HepG2 (cell line): ENCODE data around the gene PYCR2. TPM values are rescaled to one million over a fixed set of nuclear protein-coding genes. Genes with fewer than 3 reads are reported as not detected.
A peak's percentile ranks its signal among the peaks of the same experiment; 100 is the strongest.

ENCODE experiments used
- ARID2 ChIP-seq: sonication (generic); formaldehyde crosslinking; IDR thresholded peaks from 2 replicates; pipeline ENCODE4 v1.8.1; 2022; ENCODE audit warnings: mild to moderate bottlenecking, missing genetic modification reagents, borderline replicate concordance
- BCLAF1 ChIP-seq: fragments of 450-650 bp; IDR thresholded peaks from 2 replicates; pipeline ENCODE4 v1.6.1; 2017; ENCODE audit warnings: mild to moderate bottlenecking
- DMTF1 ChIP-seq: sonication (generic); formaldehyde crosslinking; IDR thresholded peaks from 2 replicates; pipeline ENCODE4 v1.4.0; 2020; ENCODE audit warnings: mild to moderate bottlenecking, missing genetic modification reagents
- FOXO4 ChIP-seq: sonication (generic); formaldehyde crosslinking; conservative IDR thresholded peaks from 2 replicates; pipeline ENCODE4 v1.8.1; 2023; ENCODE audit warnings: missing genetic modification reagents
- FOXP4 ChIP-seq: sonication (generic); formaldehyde crosslinking; IDR thresholded peaks from 2 replicates; pipeline ENCODE4 v1.4.0; 2020; ENCODE audit warnings: missing genetic modification reagents
- KDM3A ChIP-seq: IDR thresholded peaks from 2 replicates; pipeline ENCODE4 v1.6.1; 2018; ENCODE audit warnings: low read depth, missing compliant biosample characterization
- MED8 ChIP-seq: sonication (generic); formaldehyde crosslinking; IDR thresholded peaks from 2 replicates; pipeline ENCODE4 v1.8.1; 2023; ENCODE audit warnings: mild to moderate bottlenecking, missing genetic modification reagents; ENCODE audit not compliant: insufficient replicate concordance
- PHF8 ChIP-seq: sonication (generic); formaldehyde crosslinking; IDR thresholded peaks from 2 replicates; pipeline ENCODE4 v1.5.0; 2020; ENCODE audit warnings: missing genetic modification reagents
- TCF12 ChIP-seq, 2 experiments: fragments of 450-650 bp in 1 of 2; sonication (generic) in 1 of 2; formaldehyde crosslinking in 1 of 2; IDR thresholded peaks; 2 replicates each; pipeline versions ENCODE4 v1.6.1 to v1.8.0; 2017 to 2022; ENCODE audit warnings: antibody characterized with exemption in 1 of 2, mild to moderate bottlenecking in 1 of 2, missing genetic modification reagents in 1 of 2, moderate library complexity in 1 of 2
- TCF7L2 ChIP-seq: IDR thresholded peaks from 2 replicates; pipeline ENCODE4 v1.6.1; 2011; ENCODE audit warnings: mild to moderate bottlenecking, low read depth, low read length, moderate library complexity
- TEAD3 ChIP-seq: optimal IDR thresholded peaks from 2 replicates; pipeline ENCODE3; 2016; ENCODE audit warnings: borderline replicate concordance
- ZFY ChIP-seq: sonication (generic); formaldehyde crosslinking; IDR thresholded peaks from 2 replicates; pipeline ENCODE4 v1.4.0; 2020; ENCODE audit warnings: missing genetic modification reagents
- ZNF331 ChIP-seq: sonication (generic); formaldehyde crosslinking; IDR thresholded peaks from 2 replicates; pipeline ENCODE4 v1.4.0; 2020; ENCODE audit warnings: missing genetic modification reagents
- ZNF432 ChIP-seq: sonication (generic); formaldehyde crosslinking; IDR thresholded peaks from 2 replicates; pipeline ENCODE4 v1.5.0; 2020; ENCODE audit warnings: missing genetic modification reagents, mild to moderate bottlenecking, borderline replicate concordance
- ZNF496 ChIP-seq: sonication (generic); formaldehyde crosslinking; IDR thresholded peaks from 2 replicates; pipeline ENCODE4 v1.8.1; 2023; ENCODE audit warnings: mild to moderate bottlenecking, moderate library complexity, missing genetic modification reagents; ENCODE audit not compliant: insufficient replicate concordance
- ZNF549 ChIP-seq: sonication (generic); formaldehyde crosslinking; IDR thresholded peaks from 2 replicates; pipeline ENCODE4 v1.5.0; 2020; ENCODE audit warnings: missing genetic modification reagents
- ZNF556 ChIP-seq: sonication (generic); formaldehyde crosslinking; IDR thresholded peaks from 2 replicates; pipeline ENCODE4 v1.4.0; 2020; ENCODE audit warnings: mild to moderate bottlenecking, missing genetic modification reagents, borderline replicate concordance
- ZNF629 ChIP-seq: sonication (generic); formaldehyde crosslinking; conservative IDR thresholded peaks from 2 replicates; pipeline ENCODE4 v1.5.0; 2020; ENCODE audit warnings: missing genetic modification reagents
- ZNF75D ChIP-seq: sonication (generic); formaldehyde crosslinking; IDR thresholded peaks from 2 replicates; pipeline ENCODE4 v1.8.1; 2023; ENCODE audit warnings: missing genetic modification reagents, mild to moderate bottlenecking, borderline replicate concordance
- ZNF782 ChIP-seq: sonication (generic); formaldehyde crosslinking; IDR thresholded peaks from 2 replicates; pipeline ENCODE4 v1.4.0; 2020; ENCODE audit warnings: missing genetic modification reagents, mild to moderate bottlenecking, borderline replicate concordance
- ZSCAN31 ChIP-seq: sonication (generic); formaldehyde crosslinking; IDR thresholded peaks from 2 replicates; pipeline ENCODE4 v1.5.0; 2020; ENCODE audit warnings: low read depth, mild to moderate bottlenecking, missing genetic modification reagents
- polyA plus RNA-seq, 8 experiments: library from polyadenylated mRNA; depleted of rRNA in 3 of 8; stranded (reverse) in 7 of 8; unstranded in 1 of 8; fragments of >200 nt; fragmentation: Illumina TruSeq in 4 of 8; extraction: Trizol in 4 of 8; gene quantifications; 2 replicates each; pipeline versions ENCODE4 v1.2.1 to v1.2.3, GENCODE V29; 2011 to 2016; ENCODE audit warnings: low read depth in 4 of 8, missing spikeins in 1 of 8, mixed read lengths in 1 of 8; ENCODE audit not compliant: insufficient read depth in 1 of 8
- total RNA-seq, 5 experiments: library from RNA; depleted of rRNA; stranded (reverse); fragments of >200 nt; fragmentation: Illumina TruSeq; extraction: Trizol; gene quantifications; 2 replicates each; pipeline ENCODE4 v1.2.3, GENCODE V29; 2016; ENCODE audit warnings: low read depth in 1 of 5

The PYCR2 gene
- total and polyA plus RNA-seq, 2 of the 13 experiments (the other 11 are each of a cell fraction or from before 2014, with no cell fraction given): 47.2 to 47.8 TPM

GRCh38 chr1:225881081-225881958, 42.7 kb downstream of the PYCR2 start (continued):
- TF ChIP-seq TCF12 (IDR thresholded peaks at IDR 0.05) (no peak), TCF12 (CRISPR knock-in tag; IDR thresholded peaks at IDR 0.05) (no peak), ZNF496 (no peak), ZNF556 (CRISPR knock-in tag) (no peak), ZNF629 (CRISPR knock-in tag) (no peak), ARID2 (CRISPR knock-in tag) (no peak), BCLAF1 (no peak), ZNF331 (CRISPR knock-in tag) (no peak), TCF7L2 (no peak), FOXP4 (CRISPR knock-in tag) (0 out of 2 replicates have a peak, but pooled peaks have one; percentile 19), ZNF75D (no peak), TEAD3 (CRISPR knock-in tag) (no peak), ZFY (no peak), ZNF432 (CRISPR knock-in tag) (no peak), FOXO4 (CRISPR knock-in tag) (0 out of 2 replicates have a peak, but pooled peaks have one; percentile 50), MED8 (CRISPR knock-in tag) (no peak), DMTF1 (CRISPR knock-in tag) (no peak), ZNF782 (CRISPR knock-in tag) (no peak), KDM3A (no peak), ZNF549 (CRISPR knock-in tag) (no peak), PHF8 (CRISPR knock-in tag) (no peak), ZSCAN31 (CRISPR knock-in tag) (no peak)
